ENCODE measurements around the gene ARHGAP10.

DNA sequence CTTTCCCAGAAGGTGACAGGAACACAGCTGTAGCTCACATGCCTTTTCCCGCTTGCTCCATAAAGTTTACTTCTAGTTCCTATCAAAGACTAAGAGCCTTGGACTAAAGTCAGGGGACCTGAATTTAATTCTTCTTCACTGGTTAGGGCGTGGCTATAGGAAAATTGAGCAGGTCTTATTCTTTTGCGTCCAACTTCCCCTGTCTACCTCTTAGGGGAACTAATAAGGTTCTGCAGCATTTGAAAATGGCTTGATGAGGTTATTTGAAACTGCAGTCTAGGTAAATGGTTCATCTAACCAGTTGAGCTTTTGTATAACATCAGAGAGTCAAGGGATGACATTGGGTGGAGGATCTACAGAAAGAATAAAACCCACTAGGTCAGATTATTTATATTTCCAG, 2.6 kb downstream of the ARHGAP10 start:
- TF ChIP-seq, protein P1, sequence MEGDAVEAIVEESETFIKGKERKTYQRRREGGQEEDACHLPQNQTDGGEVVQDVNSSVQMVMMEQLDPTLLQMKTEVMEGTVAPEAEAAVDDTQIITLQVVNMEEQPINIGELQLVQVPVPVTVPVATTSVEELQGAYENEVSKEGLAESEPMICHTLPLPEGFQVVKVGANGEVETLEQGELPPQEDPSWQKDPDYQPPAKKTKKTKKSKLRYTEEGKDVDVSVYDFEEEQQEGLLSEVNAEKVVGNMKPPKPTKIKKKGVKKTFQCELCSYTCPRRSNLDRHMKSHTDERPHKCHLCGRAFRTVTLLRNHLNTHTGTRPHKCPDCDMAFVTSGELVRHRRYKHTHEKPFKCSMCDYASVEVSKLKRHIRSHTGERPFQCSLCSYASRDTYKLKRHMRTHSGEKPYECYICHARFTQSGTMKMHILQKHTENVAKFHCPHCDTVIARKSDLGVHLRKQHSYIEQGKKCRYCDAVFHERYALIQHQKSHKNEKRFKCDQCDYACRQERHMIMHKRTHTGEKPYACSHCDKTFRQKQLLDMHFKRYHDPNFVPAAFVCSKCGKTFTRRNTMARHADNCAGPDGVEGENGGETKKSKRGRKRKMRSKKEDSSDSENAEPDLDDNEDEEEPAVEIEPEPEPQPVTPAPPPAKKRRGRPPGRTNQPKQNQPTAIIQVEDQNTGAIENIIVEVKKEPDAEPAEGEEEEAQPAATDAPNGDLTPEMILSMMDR (conservative IDR thresholded peaks at IDR 0.05 in 1 of 2, IDR thresholded peaks at IDR 0.05 in 1 of 2; ENCODE audit: extremely low read depth in 1 of 2, insufficient read depth in 1 of 2, low read depth in 1 of 2, low read length in 2 of 2), result no peak
- TF ChIP-seq EZH2 (IDR thresholded peaks at IDR 0.05; ENCODE audit: borderline replicate concordance, low read length), result no peak
